Measurements from ENCODE around the gene SYT1.

SYT1 gene

GRCh38 chr12:79300199-79300568, 435.6 kb downstream of the SYT1 start:
- no peak for DNase-seq

- DNase-seq: no peak
These were observed 436.6 kb downstream of the SYT1 start for GRCh38 chr12:79301181-79301580.

DNA sequence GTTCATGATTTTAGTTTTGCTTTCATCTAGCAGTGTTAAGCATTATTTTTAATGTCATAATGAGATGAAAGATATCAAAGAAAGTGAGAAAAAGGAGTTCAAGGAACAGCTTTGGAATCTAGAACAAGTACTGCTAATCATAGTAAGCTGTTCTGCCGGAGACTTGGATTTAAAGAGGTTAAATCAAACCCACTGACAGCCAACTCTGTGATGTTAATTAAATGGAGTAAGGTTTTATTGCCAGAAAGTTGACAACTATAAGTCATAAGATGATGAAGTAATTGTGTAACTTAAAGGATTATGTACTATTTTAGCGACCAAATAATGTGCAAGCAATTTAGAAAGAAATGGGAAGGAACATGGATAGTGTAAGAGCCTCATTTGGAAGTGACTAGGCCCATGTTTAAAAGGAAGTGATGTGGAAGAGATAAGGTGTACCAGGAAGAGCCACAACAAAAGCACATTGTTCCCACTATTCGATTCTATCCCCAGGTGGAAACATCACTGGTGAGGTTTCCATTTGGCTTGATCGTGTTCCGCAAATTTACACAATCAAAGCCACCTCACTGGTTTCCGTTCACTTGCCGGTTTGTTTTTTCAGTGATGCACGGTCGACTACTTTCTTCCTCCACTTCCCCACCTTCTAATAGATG, 437.7 kb downstream of the SYT1 start:
- DNase-seq: no peak

GRCh38 chr12:79307340-79307739, 442.8 kb downstream of the SYT1 start:
- no peak for DNase-seq

- no peak for DNase-seq
These were observed 444.5 kb downstream of the SYT1 start for GRCh38 chr12:79309039-79309438.

GRCh38 chr12:79317179-79317847, 452.7 kb downstream of the SYT1 start:
- DNase-seq: no peak

DNA sequence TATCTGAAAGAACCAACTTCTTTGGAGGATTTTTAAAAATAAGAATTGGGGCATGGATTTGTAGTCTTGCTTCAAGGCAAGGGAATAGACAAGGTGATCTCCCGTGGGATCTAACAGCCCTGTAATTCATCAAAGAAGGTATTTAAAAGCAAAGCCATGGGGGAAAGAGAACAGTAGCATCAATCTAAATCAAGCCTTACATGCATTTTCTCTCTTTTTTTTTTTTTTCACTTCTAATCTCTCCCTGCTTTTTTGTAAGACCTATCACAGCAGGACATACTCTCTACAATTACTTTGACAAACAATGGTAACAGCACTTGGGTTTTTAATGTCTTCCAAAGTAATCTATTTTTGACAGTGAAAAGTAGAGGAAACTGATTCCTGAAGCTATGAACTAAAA, 458.3 kb downstream of the SYT1 start:
- no peak for DNase-seq

DNA sequence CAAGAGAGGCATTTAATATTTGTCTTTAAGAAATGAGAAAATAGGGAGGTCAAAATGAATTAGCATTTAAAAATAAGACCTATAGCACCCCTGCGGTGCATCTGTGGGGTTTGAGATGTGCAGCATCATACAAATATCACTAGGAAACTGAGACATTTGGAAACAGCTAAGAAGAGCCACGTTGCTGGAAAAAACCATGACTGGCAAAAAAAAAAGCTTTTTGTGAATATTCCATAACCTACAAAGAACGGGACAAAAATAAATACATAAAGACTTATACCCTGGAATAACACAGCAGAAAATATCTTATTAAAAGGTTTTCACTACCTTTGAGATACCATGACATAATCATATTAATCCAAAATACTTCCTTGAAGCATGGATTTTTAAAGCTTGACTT, 460.0 kb downstream of the SYT1 start:
- DNase-seq: no peak

GRCh38 chr12:79326222-79326621, 461.6 kb downstream of the SYT1 start:
- no peak for DNase-seq

DNA sequence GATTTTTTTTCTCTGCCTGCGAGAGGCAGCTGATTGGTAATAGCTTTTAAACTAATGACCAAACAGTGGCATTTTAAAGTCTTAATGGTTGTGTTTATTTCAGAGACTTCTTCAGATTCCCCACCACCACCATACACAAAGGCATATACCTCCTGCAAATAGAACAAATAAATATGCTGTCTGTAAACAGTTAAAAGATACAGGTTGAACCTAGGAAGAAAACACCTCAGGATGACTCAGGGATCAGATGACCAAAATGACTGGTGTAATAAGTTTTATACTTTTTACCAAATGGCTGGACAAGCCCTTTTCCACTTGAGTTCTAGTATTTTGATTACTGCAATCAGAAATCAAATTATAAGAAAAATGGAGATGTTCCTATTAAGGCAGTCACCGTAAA, 462.1 kb downstream of the SYT1 start:
- DNase-seq: peak; percentile 9

DNA sequence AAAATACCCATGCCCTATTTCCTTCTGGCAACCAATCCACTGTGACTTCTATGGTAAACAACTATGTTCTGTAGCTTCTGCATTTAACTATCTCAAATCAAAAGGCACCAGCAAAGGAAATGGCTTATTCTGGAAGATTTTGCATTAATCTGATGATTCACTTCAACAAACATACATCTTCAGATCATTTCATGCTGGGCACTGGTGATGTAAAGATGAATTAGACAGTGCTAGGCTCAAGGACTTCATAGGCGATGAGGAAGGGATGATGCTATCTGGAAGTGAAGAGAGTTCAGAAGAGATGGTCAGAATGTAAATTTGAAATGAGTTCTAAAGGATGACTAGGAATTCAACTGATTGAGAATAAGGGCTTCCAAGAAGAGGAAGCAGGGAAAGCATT, 462.9 kb downstream of the SYT1 start:
- DNase-seq: peak; percentile 17

DNA sequence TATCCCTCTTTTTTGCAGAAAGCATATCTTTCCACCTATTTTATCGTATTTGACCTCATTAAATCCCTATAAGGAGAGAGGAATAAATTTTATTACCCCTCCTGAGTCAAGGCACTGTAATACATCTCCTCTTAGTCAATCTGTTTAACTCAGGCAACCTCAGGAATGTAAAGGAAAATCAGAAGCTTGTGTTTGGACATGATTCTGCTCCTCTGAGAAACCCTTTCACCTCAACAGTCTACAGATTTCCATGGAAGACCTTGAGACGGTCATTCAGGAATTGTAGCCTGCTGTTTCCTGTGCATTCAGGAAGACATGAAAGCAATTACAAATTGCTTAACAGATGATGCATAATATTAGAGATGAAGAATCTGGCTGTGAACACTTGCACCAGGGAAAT, 465.4 kb downstream of the SYT1 start:
- DNase-seq: no peak

- DNase-seq: no peak
These were observed 467.3 kb downstream of the SYT1 start for GRCh38 chr12:79331870-79332269.

DNA sequence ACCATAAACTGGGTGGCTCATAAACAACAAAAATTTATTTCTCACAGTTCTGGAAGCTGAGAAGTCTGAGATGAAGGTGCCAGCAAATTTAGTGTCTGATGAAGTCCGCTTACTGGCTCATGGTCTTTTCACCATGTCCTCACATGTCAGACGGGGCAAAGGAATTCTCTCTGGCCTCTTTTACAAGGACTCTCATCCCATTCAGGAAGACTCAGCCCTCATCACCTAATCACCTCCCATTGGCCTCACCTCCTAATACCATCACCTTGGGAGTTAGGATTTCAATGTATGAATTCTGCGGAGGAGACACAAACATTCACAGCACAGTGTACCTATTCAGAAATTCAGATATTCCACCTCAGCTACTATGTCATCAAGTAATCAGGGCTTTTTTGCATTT, 468.6 kb downstream of the SYT1 start:
- no peak for DNase-seq

- no peak for DNase-seq
These were observed 473.2 kb downstream of the SYT1 start for GRCh38 chr12:79337662-79338290.

DNA sequence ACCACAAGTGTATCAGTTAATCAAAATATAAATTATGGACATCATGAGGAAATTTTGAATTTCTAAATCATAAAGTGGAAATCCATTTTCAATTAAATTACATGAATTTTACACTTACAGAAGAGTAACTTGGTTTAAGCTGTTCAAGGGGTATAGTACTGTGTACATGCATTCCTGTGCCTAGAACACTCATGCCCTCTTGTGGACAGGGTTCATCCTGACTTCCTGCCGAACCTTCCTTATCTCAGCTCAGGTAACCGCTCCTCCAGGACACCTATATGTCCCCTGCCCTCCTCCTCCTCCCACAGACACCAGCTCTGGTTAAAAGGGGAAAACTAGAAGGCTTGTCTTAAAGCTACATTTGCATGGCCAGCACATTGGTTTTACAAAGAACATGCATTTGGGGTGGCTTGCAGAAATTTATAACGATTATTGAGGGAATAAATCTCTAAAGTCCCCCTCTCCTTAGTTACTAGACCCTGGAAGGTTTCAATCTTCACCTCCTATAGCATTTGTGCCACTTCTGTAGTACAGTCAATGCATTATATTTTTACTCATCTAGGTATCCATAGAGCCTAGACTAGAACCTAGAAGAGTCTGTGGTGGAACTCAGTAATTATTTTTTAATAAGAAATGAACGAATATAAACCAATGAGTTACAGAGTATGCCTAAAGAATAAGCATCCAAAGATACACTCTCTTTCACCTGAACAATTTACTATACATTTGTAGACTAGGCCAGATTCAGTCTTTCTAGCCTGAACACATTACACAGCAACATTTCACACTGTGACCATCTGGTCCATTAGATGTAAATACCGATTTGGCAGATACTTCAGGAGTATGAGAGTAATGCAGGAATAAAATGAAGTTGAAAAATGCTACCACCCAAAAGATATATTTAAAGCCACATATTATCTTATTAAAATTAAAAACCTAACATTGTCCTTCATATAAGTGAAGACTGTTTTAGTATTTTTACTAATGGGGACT, 480.6 kb downstream of the SYT1 start:
- peak; percentile 85 for DNase-seq

DNA sequence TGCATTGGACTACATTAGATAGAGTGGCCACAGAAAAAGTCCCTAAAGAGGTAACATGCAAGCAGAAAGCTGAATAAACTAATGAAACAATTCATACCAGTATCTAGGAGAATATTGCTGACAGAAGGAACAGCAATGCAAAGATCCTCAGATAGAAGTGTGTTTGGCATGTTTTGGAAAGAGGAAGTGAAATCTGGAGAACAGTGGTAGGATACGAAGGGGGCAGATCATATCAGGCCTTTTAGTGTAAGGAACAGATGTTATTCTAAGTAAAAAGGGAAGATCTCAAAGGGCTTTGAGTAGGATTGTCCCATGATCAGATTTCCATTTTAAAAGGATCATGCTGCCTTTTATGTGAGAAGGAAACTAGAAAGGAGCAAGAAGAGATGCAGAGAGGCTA, 483.3 kb downstream of the SYT1 start:
- DNase-seq: no peak

- DNase-seq: no peak
These were observed 486.7 kb downstream of the SYT1 start for GRCh38 chr12:79351251-79351650.

DNA sequence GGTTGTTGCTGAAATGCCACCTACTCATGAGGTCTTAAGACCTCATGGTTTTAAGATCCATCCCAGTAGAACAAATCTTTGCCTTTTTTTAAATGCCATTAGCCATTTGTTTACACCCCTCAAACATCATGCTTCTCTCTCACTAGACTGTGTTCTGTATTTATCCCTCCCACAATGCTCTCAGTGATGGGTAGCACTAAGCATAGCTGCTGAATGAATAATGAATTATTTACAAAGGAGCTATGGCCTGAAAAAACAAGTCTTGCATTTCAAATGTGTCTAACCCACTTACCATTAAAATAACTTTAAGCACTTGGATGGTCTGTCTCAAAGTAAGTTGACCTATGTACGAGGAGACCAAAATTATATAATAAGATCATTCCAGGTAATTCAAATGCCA, 491.6 kb downstream of the SYT1 start:
- DNase-seq: no peak

DNA sequence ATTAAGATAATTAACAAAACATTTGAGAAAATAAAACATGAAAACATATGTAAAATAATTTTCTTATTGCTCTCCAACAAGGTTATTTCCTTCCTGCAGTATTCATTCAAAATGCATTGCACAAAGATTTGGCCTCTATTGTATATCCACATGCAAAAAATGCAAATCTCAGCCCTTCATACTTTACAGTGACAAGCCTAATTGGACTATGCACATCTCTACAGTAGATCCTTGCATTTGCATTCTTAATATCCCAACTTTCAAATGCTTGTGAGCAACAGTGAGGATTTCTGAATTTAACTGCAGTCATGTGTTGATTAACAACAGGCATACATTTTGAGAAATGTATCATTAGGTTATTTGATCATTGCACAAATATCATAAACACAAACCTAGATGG, 492.5 kb downstream of the SYT1 start:
- no peak for DNase-seq

GRCh38 chr12:79358716-79359300, 494.2 kb downstream of the SYT1 start:
- no peak for DNase-seq

DNA sequence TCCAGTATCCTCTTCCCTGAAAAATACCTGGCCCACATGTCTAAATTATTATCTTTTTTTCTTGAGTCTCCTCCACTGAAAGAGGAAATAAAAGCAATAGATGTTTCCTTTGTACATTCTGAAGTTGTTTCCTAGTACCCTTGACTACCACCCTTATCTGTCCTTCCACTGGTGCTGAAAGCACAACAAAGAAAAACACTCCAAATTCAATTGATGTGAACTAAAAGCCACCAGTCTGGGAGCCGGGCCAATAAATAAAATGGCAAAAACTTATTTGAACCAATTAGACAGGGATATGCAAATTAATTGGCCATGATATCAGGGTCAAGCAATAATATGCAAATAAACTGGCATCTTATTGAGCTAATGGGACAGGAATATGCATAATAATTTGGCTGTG, 495.7 kb downstream of the SYT1 start:
- DNase-seq: peak; percentile 21

GRCh38 chr12:79360936-79361335, 496.4 kb downstream of the SYT1 start:
- no peak for DNase-seq

Data from DMS53 (cell line).